Middle frontal gyrus (tissue), 1 donor: ENCODE data around the gene FHAD1.
"Not testable (repeated sequence)": the region's sequence is repeated elsewhere in the genome, so short reads cannot be mapped to it uniquely, and the experiment has no call there.

Source experiments
- DNase-seq: peaks from one replicate; pipeline ENCODE4 v3.0.0-alpha.2; 2015; ENCODE audit warnings: low spot score; ENCODE audit errors: extremely low spot score

FHAD1 gene

DNA sequence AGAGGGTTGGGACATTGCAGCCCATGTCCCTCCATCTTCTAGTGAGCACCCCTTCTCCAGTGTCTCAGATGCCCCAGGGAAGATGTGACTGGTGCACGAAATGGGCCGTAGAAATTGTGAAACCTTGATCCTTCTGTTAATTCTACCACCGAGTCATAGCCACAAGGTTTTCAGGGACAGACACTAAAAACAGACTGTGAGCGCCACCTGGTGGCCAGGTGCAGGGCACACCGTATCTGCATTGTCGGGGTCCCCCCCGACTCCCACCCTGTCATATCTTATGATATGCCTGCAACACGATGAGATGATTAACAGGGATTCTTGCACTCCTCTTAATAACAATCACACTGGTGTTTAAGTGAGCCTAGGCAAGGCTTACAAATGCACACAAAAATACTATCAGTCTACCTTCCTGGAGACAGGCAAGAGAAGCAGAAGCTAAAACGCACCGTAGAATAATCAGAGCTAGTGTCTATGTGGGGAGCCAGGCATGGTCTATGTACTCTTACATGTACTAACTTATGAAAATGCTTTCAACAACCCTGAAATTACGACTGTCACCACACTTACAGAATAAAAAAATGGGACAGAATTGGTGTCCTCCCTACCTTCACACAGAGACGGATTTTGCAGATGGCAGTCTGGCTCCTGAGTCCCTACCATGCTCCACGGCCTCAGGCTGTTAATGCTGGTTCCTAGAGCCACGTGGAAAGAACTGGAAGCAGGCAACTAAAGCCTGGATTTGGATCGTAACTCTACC lies 57.9 kb downstream of the FHAD1 start:
- peak; percentile 11 for DNase-seq

- no peak for DNase-seq
Measured at GRCh38 chr1:15305468-15305770, 58.4 kb downstream of the FHAD1 start.

DNA sequence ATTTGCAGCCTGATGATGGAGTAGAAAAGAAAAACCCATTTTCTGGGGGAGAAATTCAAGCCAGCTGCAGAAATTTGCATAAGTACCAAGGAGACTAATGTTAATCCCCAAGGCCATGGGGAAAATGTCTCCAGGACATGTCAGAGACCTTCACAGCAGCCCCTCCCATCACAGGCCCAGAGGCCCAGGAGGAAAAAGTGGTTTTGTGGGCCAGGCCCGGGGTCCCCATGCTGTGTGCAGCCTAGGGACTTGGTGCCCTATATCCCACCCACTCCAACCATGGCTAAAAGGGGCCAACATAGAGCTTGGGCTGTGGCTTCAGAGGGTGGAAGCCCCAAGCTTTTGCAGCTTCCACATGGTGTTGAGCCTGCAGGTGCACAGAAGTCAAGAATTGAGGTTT lies 59.3 kb downstream of the FHAD1 start:
- not testable (repeated sequence) for DNase-seq

- DNase-seq, result no peak
Measured at GRCh38 chr1:15308135-15308534, 61.1 kb downstream of the FHAD1 start.

- no peak for DNase-seq
Measured at GRCh38 chr1:15308621-15309027, 61.6 kb downstream of the FHAD1 start.

DNA sequence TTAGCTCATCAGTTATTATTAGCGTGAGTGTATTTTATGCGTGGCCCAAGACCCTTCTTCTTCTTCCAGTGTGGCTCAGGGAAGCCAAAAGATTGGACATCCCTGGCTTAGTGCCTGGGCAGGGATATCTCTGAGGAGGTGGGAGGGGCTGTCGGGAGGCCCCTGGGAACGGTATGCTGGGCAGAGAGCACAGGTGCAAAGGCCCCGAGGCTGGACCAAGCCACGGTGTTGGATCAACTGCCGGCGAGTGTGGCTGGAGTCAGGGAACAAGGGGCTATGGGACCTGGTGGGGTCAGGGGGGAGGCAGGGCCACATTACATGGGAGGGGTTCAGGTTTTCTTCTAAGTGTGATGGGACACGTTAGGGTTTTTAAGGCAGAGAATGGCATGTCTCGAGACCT lies 62.7 kb downstream of the FHAD1 start:
- DNase-seq, result no peak

- DNase-seq, result no peak
Measured at GRCh38 chr1:15310544-15310943, 63.5 kb downstream of the FHAD1 start.

DNA sequence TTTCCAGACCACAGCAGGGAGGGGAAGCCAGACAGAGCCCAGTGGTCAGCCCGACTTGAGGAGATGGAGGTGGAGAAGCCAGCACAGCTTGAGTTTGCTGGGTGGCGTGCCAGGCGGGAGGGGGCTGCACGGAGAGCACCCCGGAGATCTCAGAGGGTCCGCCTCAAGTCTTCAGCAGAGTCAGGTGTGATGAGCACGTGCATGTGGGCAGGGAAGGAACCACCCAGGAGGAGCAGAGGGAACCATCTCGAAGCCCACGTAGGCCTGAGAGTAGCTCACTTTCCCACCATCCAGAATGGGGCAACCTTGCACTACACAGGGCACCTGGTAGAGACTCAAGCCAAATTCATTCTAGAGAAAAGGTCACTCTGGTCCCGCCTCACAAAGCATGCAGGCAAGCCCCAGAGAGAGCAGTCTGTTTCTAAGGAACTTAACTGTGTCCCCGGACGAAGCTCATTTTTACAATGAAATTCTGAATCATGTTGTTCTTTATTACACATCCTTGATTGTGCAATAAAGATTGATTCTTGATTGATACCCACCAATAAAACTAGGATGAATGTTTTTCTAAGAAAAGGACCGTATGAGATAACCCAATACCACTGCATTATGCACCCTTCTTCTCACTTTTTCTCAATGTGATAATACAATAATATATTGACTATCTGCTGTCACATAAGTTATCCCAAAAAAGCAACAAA lies 64.2 kb downstream of the FHAD1 start:
- DNase-seq, result no peak

DNA sequence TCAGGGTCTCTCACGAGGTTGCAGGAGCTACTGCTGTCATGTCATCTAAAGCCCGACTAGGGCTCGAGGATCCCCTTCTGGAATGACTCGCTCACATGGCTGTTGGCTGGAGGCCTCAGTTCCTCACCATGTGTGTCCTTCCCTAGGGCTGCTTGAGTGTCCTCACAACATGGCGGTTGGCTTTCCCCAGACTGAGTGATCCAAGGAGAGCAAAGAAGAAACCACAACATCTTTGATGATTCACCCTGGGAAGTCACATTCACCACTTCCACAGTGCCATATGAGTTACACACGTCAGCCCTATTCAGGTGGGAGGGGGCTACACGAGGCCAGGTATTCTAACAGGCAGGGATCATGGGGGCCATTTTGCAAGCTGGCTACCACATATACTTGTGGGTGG lies 64.9 kb downstream of the FHAD1 start:
- no peak for DNase-seq

DNA sequence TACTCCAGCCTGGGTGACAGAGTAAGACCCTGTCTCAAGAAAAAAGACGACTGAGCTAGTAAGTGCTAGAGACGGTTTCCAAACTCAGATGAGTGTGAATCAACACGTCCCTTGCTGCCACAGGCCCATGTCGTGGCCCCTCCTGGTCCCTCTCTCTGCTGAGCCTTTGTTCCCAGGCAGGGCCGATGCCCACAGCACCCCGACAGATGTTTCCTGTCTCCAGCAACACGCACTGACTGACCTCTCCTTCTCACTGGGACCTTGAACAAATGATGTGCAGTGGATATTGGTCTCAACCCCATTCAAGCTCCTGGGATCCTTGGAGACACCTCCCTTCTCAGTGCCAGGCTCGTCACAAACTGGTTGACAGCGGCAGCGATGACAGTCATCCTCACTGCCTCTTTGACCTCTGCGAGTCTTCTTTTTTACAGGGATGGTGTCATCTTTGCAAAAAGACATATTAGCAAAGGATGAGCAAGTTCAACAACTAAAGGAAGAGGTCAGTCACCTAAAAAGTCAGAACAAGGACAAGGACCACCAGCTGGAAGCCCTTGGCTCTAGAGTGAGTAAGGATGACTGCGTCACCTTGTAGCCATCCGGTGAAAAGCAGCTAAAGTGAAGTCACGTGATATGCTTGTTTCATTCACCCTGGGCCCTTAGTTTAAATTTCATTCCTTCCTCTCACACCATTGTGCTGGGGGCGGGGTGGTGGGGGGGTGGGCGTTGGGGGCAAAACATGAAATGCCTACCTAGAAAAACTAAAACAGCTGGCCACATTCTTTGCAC lies 65.8 kb downstream of the FHAD1 start:
- no peak for DNase-seq

GRCh38 chr1:15314328-15315281 lies 67.6 kb downstream of the FHAD1 start:
- DNase-seq, result peak; percentile 4

DNA sequence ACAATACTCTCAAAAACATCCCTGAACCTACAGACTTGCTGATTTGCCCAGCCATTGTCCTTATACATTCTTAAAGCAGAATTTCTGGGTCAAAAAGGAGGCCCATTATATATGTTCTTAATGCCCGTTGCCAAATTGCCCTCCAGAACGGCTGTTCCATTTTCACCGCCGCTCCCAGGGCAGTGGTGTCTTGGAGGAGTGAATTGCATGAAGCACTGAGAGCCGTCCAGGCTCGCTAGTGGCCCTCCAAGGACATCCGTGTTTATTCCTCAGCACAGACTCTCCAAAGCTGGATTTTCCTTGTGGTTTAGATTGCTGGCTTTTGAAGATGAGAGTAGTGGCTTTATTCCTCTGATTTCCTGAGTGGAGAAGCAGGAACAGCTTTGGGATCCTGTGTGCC lies 68.8 kb downstream of the FHAD1 start:
- DNase-seq, result no peak

GRCh38 chr1:15316510-15316909 lies 69.5 kb downstream of the FHAD1 start:
- DNase-seq, result no peak

- DNase-seq, result no peak
Measured at GRCh38 chr1:15320267-15320666, 73.2 kb downstream of the FHAD1 start.

DNA sequence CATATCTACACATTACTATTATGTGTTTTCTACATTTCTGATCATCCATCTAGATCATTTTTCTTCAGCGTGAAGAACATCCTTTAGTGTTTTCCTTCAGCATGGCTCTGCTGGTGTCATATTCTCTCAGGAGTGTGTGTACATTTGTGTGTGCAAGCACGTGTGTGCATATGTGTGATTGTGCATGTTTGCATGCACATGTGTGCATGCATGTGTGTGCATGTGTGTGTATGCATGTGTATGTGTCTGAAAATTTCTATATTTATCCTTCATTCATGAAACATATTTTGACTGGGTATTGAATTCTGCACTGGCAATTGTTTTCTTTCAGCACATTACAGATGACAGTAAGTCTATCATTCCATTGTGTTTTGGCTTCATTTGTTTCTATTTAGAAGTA lies 74.6 kb downstream of the FHAD1 start:
- DNase-seq, result no peak

- DNase-seq, result no peak
Measured at GRCh38 chr1:15322648-15323350, 75.8 kb downstream of the FHAD1 start.

DNA sequence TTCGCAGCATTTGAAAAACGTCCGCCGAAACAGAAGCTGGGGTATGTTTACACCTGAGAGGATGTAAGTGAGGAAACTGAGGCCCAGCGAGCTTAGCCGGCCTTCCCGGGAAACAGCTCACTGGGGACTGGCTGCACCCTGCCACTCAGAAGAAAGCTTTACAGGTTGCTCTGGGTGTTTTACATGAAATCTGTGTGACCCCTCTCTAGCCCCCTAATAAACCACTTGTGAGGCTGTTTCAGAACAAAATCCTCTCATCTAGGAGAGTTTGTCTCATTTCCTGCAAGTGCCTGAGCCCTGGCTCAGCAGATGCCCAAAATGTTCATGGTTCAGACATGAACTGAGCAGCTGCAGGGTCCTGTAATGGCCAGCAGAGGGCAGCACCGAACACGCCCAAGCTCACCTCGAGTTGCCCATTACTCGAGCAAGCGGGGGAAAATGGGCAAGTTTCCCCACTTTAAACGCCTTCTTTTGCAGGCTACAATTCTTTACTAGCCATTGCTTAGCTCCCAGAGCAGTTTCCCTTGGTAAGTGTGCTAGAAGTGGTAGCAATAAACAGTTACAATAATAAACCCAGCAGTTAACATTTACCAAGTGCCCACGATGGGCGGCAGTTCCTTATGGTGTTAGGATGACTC lies 76.4 kb downstream of the FHAD1 start:
- peak; percentile 59 for DNase-seq

- no peak for DNase-seq
Measured at GRCh38 chr1:15323989-15324868, 77.2 kb downstream of the FHAD1 start.

DNA sequence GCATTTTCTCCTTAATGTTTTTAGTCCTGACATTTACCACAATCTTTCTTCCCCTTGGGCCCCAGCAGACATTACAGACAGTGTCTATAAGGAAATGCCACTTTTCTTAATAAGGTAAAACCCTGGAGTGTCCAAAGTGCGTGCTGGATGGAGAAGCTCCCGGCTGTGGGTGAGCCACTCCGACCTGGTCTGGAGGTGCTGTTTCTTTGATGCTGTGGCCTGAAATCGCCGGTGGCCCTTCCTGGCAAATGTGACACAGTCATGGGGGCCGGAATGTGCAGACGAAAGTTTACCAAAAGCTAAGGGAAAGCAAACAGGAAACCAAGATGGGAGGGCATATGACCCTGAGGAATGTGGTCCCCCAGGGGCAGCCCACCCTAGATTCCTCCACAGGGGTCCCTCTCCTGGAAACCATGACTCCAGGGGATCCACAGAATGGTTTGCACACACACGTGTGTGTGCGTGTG lies 77.9 kb downstream of the FHAD1 start:
- no peak for DNase-seq
